Left renal cortex interstitium (tissue), 4 donors: ENCODE results near the gene HBE1. TPM values are rescaled to one million over a fixed set of nuclear protein-coding genes. Genes with fewer than 3 reads are reported as not detected.
"Not testable (repeated sequence)": the region's sequence is repeated elsewhere in the genome, so short reads cannot be mapped to it uniquely, and the experiment has no call there.

Experiments
- DNase-seq, 4 donors: peaks; one replicate each; pipeline ENCODE4 v3.0.0-alpha.2; 2013; ENCODE audit warnings: low read depth in 4 of 4, low spot score in 2 of 4, missing footprints in 1 of 4
- polyA plus RNA-seq, 4 donors: library from polyadenylated mRNA; unstranded; fragments of 120-200 nt; gene quantifications; one replicate each; pipeline ENCODE4 v1.2.1, GENCODE V29; 2013; ENCODE audit not compliant: insufficient read length in 4 of 4

HBE1 gene
- polyA plus RNA-seq, 4 donors, result 3.6 to 9.8 (median 7.9) TPM

DNA sequence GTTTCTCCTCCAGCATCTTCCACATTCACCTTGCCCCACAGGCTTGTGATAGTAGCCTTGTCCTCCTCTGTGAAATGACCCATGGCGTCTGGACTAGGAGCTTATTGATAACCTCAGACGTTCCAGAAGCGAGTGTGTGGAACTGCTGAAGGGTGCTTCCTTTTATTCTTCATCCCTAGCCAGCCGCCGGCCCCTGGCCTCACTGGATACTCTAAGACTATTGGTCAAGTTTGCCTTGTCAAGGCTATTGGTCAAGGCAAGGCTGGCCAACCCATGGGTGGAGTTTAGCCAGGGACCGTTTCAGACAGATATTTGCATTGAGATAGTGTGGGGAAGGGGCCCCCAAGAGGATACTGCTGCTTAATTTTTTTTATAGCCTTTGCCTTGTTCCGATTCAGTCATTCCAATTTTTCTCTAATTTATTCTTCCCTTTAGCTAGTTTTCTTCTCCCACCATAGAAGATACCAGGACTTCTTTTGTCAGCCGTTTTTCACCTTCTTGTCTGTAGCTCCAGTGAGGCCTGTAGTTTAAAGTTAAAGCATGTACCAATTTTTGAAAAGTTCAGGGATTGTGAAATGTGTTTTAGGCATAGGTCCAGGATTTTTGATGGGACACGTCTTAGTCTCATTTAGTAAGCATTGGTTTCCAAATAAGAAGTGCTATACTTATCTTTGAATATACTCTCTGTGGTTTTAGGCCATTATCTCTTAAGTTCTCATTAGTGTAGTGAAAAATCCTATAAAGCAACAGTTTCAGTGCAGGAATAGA, 14.9 kb downstream of the HBE1 start, which contains the start of gene HBG2:
Gene HBG2, minus strand, starts transcription at position 136 of the 768 bp plus-strand sequence. Its CDS starts 53 bp downstream, at position 83.
- DNase-seq, result not testable (repeated sequence)

DNA sequence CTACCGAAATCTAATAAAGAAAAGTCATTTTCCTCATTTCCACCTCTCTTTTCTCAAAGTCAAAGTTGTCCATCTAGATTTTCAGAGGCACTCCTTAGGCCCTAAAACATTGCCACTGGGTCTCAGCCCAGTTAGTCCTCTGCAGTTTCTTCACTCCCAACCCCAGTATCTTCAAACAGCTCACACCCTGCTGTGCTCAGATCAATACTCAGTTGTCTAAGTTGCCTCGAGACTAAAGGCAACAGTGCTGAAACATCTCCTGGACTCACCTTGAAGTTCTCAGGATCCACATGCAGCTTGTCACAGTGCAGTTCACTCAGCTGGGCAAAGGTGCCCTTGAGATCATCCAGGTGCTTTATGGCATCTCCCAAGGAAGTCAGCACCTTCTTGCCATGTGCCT, 15.7 kb downstream of the HBE1 start:
- DNase-seq, result not testable (repeated sequence)

DNA sequence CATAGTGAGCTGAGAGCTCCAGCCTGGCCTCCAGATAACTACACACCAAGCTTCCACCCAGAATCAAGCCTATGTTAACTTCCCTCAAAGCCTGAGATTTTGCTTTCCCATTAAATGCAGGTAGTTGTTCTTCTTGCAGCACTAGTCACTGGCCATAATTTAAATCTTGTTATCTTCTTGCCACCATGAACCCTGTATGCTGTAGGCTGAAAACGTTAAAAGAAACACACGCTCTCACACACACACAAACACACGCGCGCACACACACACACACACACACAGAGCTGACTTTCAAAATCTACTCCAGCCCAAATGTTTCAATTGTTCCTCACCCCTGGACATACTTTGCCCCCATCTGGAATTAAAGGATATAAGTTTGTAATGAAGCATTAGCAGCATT, 16.3 kb downstream of the HBE1 start:
- not testable (repeated sequence) for DNase-seq

DNA sequence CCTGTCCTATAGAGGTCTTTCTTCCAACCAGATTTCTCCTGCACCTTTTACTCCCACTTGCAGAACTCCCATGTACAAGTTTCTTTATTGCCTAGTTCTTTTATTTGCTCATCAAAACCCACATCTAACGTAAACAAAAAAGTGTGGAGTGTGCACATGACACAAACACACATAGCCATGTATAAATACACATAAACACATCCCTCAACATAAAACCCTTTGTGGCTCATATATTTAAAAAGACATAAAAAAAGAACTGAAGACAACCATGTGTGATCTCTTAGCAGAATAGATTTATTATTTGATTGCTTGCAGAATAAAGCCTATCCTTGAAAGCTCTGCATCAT, 16.9 kb downstream of the HBE1 start:
- no peak for DNase-seq

DNA sequence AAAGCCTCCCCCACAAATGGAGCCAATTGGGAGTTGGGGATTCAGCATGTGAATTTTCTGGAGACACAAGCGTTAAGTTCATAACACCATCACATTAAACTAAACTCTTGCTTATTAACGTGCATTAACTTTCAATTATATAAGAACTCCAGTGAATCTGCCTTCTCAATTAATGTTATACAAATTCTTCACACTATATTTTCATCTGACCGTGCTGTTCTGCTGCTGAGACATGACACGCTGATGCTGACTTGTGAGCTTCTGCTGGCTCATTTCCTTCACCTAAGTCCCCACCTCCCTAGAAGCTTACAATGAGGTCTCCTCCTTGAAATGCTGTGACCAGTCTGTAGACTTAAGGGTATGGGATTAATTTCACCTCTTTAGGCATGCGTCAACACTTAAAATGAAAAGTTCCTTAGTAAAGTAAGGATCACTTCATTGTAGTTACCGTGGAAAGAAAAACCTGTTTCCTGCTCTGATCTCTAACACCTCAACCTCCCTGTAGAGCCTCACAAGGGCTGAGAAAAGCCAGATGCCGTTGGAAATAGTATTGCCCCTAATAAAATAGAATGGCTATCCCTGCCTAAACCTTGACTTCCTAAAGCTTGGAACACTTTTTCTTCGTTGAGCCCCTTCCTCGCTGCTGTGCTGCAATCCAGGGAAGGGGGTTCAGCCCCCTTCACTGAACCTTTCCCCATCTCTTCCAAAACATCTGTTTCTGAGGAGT, 17.4 kb downstream of the HBE1 start:
- DNase-seq, result no peak

DNA sequence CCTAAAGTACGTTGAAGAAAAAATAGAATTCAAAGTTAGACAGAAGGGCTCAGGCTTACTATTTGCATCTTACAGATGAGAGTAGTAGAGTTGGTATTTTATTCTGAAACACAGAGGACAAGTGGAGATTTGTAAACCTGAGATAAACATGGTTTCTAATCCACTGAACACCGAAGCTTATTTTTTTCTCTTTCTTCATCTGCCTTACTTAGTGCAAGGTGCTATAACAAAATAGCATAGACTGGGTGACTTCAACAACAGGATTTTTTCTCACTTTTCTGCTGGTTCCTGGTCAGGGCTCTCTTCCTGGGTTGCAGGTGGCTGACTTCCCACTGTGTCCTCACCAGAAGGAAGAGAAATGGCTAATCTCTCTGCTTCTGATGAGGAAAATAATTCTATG, 18.0 kb downstream of the HBE1 start:
- no peak for DNase-seq

DNA sequence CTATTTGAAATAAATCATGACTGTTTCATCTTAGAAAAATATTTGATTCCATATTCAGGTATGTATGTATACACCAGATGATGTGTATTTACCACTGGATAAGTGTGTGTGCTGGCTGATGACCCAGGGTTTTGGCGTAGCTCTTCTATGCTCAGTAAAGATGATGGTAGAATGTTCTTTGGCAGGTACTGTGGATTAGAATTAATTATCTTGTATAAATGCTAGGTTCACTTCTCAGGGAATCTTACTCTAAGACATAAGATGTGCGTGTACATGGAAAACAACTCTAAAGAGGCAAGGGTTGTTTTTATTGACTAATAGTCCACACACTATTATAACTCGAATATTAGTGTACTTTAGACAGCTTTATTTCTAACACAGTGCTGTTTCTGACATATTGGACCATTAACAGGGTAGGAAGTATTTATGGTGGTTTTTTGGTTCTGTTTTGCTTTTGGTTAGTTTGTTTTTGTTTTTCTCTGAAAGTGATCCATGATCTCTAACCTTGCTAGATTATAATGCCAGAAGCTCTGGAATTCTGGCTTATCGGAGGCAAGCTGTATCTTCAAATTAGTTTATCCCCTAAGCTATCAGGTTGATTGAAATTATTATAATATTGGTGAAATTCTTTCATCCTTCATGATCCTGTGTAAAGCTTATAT, 19.1 kb downstream of the HBE1 start:
- no peak for DNase-seq

DNA sequence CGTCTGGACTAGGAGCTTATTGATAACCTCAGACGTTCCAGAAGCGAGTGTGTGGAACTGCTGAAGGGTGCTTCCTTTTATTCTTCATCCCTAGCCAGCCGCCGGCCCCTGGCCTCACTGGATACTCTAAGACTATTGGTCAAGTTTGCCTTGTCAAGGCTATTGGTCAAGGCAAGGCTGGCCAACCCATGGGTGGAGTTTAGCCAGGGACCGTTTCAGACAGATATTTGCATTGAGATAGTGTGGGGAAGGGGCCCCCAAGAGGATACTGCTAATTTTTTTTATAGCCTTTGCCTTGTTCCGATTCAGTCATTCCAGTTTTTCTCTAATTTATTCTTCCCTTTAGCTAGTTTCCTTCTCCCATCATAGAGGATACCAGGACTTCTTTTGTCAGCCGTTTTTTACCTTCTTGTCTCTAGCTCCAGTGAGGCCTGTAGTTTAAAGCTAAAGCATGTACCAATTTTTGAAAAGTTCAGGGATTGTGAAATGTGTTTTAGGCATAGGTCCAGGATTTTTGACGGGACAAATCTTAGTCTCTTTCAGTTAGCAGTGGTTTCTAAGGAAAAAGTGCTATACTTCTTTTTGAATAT, 19.8 kb downstream of the HBE1 start, which contains the start of gene HBG1:
Gene HBG1, minus strand, starts transcription at position 51 of the 590 bp plus-strand sequence. CDS start 53 bp downstream, outside the sequence.
- DNase-seq, result not testable (repeated sequence)

DNA sequence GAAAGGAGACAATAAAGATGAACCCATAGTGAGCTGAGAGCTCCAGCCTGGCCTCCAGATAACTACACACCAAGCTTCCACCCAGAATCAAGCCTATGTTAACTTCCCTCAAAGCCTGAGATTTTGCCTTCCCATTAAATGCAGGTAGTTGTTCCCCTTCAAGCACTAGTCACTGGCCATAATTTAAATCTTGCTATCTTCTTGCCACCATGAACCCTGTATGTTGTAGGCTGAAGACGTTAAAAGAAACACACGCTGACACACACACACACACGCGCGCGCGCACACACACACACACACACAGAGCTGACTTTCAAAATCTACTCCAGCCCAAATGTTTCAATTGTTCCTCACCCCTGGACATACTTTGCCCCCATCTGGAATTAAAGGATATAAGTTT, 21.2 kb downstream of the HBE1 start:
- not testable (repeated sequence) for DNase-seq

DNA sequence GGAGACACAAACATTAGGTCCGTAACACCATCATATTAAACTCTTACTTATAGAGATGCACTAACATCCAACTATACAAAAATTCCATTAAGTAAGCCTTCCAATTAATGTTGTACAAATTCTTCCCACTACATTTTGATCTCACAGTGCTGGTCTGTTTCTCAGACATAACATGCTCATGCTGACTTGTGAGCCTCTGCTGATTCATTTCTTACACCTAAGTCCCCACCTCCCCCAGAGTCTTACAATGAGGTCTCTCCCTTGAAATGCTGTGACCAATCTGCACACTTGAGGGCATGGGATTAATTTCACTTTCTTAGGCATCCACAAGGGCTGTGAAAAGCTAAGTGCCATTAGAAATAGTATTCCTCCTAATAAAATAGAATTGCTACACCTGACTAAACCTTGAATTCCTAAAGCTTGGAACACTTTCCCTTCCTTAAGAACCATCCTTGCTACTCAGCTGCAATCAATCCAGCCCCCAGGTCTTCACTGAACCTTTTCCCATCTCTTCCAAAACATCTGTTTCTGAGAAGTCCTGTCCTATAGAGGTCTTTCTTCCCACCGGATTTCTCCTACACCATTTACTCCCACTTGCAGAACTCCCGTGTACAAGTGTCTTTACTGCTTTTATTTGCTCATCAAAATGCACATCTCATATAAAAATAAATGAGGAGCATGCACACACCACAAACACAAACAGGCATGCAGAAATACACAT, 22.1 kb downstream of the HBE1 start:
- DNase-seq, result no peak

DNA sequence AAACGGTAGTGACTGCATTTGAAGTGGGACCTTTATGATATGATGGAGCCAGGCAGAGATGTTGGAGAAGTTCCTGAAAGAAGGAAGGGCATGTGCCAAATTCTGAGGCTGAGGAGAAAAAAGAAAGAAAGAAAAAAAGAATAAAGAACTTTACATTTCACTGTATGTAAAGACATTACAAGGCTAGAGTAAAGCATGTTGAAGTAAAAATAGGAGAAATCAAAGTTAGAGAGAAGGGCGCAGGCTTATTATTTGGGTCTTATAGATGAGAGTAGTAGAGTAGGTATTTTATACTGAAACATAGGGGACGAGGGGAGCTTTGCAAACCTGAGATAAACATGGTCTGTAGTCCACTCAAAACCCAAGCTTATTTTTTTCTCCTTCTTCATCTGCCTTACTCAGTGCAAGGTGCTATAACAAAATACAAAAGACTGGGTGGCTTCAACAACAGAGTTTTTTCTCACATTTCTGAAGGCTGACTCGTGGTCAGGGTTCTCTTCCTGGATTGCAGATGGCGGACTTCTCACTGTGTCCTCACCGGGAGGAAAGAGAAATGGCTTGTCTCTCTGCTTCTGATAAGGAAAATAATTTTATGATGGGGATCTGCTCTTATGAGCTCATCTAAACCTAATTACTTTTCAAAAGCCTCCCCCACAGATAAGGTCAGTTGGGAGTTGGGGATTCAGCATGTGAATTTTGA, 22.8 kb downstream of the HBE1 start:
- DNase-seq, result no peak

DNA sequence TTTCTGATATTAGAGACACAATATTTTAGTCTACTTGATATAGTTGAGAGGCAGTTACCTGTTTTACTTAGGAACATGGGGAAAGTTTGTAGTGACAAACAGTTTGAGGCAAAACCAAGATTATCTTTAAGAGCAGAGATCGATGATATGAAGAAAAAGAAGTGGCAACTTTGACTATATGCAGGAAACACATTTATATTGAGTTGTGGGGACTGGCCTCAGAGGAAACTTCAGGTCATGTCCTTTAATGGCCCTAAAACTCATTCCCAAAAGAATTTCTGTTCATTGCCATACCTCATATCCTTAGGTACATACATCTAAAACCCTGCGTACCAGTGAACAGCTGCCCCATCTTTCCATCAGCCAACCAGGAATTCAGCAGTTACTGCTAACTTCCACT, 24.6 kb downstream of the HBE1 start:
- no peak for DNase-seq

DNA sequence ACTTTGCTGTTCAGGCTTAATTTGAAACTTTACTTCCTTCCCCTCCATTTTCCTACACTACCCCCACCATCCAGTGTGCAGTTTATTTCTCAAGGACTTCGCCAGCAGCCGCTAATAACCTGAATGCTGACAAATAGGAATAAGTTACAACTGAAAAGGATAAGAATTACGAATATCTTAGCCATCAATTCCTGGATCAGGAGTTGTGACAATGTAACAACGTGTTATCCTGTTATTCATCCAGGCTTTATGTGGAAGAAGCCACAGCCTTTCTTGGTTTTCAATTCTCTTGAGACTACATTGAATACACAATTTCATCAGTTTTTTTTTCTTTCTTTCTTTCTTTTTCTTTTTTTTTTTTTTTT, 25.9 kb downstream of the HBE1 start:
- no peak for DNase-seq

DNA sequence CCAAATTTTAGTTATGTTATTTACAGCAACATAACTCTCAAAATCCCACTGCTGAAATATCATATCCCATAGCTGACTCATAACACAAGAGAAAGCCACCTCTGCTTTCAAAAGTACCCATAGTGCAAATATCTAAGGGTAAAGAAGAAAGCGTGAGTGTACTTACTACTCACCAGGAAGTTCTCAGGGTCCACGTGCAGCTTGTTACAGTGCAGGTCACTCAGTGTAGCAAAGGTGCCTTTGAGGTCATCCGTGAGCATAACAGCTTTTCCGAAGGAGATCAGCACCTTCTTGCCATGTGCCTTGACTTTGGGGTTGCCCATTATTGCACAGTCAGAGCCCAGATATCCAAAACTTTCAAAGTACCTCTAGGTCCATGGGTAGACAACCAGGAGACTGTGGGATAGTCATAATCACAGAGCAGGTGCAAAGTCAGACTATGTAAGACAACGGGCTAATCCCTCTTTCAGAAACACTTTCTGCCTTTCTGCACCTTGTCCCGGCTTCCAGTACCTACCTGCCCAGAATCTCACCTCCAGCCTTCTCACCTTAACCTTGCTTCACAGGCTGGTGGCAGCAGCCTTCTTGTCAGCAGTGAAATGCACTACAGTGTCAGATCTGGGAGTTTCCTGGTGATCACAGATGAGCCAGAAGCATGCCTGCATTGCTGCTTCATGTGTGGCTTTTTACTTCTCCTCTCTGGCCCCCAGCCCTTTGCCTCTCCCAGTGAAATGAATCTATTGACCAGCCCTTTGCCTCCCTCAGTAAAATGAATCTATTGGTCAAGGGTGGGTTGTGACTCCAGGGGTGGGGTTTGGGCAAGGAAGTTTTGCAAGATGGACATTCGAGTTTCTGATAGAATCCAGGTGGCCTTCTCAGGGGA, 26.6 kb downstream of the HBE1 start:
- no peak for DNase-seq

DNA sequence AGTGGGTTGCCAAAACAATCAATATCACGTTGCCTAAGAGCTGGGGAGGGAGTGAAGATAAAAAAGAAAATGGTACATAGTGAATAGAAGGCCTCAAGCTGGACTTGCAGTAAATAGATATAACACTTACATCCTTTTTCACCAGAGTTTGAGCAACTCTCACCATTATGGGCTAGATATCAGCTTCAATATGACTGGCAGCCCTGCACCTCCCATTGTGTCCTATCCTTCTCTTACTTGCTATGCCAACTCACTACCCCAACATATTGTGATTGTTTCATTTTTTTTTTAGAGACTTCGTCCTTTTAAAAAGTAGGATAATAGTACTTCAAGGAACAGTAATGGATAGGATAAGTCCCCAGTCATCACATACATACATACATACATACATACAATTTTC, 27.5 kb downstream of the HBE1 start:
- DNase-seq, result no peak

DNA sequence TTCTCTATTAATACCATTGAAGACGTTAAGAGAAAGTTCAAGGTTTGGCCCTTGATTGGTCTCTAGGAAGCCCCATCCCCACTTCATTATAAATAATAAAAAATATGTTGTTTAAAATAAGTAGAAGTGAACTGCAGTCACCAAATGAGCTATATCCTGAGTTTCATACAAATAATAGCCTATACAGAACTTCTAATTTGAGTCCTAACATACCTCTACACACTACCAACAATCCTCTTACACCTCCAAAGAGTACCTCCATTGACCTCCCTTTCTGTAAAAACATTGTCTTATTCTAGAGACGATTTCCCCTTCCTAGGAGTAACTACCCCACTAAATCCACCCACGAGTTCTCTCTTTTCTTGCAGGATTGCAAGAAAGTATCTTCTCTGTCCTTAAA, 28.3 kb downstream of the HBE1 start:
- DNase-seq, result no peak

DNA sequence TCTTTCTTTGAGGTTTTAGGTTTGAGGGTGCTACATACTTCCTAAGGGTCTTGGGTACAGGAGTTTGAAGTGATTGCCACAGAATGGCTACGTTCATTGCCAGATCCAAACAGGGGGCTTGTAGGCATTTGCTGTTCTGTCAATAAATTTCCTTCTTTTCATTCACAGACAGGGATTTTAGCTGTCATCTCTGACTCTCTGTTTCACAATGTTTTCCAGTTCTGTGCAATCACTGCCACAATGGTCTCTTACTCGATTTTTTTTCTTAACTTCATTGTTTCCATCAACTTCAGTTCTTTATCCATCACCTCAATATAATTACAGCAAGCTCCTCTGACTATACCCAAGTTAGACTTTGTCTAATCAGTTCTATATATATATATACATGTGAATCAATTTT, 29.3 kb downstream of the HBE1 start:
- DNase-seq, result no peak

DNA sequence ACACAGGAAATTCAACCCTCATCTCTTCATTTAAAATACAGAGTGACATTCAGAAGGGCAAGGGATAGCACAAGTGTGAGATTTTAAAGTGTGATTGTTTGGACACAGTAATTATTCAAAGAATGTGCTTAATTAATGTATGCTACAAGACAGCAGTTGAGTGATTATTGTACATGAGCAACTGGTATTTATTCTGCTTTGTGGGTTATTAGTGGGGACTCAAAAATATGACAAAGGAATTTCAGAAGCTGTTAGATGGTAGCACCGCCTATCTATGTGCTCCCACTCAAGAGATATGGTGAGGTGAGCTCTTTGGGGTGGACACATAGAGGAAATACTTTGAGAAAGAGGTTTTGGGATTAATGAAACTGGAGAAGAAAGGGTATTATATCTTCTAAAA, 29.7 kb downstream of the HBE1 start:
- DNase-seq, result no peak

DNA sequence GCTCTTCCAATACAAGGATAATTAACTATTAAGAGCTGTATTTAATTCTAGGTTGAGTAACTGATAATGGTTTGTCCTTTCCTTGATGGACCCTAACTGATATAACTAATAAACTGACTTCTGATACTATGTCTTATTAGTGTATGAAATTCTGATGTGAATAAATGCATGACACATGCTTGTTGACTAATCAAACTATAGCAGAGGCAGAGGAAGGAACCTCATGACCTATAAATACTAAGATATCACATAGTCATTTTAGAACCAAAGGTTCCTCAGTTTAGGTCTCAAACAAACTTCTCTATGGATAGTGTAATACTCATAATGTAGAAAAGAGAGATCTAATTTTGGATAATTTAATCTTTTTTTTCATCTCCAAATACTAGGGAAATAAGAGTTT, 30.7 kb downstream of the HBE1 start:
- DNase-seq, result no peak
